HT1080 (cell line): Measurements from ENCODE around the gene SNX3. TPM values are rescaled to one million over a fixed set of nuclear protein-coding genes. Genes with fewer than 3 reads are reported as not detected.
"Not testable (repeated sequence)": the region's sequence is repeated elsewhere in the genome, so short reads cannot be mapped to it uniquely, and the experiment has no call there.

Experiments
- DNase-seq: peaks from one replicate; pipeline ENCODE4 v3.0.0-alpha.2; 2015; ENCODE audit warnings: low read depth
- total RNA-seq: library from RNA; depleted of rRNA; stranded (reverse); fragments of >200 nt; shearing (Covaris generic); gene quantifications from 2 replicates; pipeline ENCODE4 v1.2.3, GENCODE V29; 2014

SNX3 gene
- total RNA-seq, 1 experiment from 2014 or later, result 149 TPM

DNA sequence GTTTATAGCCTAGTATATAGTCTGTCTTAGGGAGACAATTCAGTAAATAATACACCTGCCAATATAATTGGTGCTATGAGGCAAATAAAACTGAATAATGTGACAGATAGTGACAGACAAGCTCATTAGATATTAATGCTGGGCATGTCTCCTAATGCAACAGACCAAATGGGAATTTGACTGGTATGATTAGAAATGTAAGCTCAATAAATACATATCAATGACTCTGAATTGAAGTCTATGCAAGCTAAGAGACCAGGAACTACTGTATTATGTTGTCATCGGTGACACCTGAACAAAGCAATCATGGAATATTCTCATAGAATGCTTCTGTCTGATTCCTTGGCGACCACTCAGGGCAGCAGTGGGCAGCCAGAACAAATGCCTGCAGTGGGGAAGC lies 2.5 kb upstream of the SNX3 start:
- no peak for DNase-seq

DNA sequence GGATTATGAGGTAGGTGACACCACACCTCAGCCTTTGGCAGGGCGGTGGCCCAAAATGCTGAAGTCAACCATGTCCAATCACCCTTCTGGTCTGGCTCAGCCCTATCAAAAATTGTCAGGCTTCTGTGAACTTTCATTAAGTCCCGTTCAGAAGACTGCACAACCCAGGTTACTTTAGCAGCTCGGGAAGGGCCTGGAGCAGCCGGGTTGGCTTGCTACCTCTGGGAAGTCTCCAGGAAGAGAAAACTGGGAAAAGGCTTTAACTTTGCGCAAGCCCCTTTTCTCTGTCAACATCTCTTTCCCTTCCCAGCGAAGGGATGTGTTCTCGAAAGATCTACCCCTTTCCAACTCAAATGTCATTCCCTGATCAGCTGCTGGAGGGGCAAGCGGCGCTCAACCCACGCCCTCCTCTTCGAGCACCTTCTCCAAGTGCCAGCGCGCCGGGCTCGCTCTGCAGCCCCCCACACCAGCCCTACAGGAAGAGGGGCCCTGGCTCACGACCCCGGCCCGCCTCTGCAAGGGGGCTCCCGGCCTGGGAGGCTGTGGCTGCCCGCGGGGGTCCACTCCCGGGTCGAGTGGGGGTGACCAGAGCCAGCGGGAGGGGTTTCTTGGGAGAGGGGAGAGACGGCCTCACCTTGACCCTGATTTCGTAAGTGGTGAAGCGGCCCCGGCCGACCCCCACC lies 573 bp downstream of the SNX3 start:
- peak; percentile 35 for DNase-seq

DNA sequence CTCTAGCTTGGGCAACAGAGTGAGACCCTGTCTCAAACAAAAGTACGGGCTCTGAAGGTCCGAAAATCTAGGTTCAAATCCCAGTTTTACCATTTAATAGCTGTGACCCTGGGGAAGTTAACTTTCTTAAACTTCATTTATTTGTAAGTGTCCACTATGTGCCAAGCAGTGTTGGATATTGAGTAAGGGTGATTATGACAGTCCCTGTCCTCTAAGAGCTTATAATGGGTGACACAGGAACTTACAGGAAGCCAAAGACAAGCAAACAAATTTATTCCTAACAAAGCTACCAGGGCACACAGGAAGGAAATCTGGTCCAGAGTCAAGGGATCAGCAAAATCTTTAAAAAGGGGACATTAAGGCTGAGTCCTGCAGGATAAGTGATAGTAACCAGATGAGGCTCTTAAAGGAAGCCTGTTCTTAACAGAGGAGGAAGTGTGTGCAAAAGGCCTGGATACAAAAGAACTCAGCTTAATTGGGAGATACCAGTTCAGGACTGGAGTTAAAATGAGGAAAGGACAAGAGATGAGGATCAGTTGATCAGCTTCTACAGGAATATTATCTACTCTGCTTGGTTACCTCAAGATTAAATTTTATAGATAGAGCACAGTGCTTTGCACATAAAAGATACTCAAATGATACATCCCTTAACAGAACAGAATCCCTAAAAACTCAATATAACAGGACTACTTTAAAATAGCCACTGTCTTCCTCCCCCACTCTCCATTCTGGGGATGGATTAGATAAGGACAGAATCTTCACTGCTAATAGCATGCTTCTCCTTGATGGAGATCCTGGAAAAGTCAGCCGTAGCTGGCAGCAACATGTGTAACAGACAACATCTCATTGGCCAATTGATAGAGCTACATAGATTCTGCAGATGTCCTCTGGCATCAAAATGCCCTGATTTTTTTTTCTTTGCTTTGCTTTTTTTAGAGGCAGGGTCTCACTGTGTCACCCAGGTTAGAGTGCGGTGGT lies 6.1 kb downstream of the SNX3 start:
- DNase-seq, result no peak

DNA sequence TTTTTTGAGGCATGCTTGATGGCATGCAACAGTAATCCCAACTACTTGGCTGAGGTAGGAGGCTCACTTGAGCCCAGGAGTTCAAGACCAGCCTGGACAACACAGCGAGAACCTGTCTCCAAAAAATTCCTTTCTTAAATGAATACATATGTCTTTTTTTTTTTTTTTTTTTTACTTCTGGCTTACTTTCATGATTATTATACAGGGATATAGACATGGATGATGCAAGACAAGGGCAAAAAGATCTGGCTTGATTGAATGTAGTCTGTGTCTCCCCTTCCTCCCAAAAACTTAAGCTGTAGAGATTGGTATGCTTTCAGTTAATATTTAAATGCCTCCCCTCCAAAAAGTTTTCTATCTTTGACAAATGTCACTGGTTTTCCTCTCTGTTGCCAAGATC lies 7.6 kb downstream of the SNX3 start:
- DNase-seq, result no peak

DNA sequence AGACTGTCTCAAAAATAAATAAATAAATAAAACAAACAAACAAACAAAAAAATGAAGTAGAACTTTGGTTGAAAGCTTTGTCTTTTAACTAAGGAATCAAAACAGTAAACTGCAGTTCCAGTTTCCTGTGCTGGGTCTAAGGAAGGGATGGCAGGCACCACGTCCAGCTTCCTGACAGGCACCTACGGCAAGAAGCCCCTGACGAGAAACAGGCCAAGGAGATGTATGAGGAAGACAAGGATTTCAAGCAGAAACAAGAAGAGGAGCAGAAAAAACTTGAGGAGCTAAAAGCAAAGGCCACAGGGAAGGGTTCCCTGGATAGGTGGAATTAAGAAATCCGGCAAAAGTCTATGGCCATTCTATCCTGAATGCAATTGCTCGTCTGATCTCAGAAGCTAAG lies 8.8 kb downstream of the SNX3 start:
- no peak for DNase-seq

DNA sequence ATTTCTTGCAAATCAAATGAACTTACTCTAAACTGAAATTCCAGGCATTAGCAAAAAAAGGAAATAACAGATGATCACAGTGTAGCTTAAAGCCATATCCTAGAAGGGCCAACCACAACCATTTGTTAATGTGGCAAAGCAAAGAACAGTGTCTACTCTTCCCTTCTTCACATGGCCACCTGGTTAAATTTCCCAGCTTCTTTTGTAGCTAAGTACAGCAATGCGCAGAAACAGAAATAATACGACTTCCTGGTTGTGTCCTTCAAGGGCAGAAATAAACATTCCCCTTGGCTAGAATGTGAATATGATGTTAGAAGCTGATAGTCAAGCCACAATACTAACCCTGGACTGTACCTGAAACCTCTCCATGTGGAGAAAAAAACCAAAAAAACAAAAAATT lies 9.6 kb downstream of the SNX3 start:
- no peak for DNase-seq

DNA sequence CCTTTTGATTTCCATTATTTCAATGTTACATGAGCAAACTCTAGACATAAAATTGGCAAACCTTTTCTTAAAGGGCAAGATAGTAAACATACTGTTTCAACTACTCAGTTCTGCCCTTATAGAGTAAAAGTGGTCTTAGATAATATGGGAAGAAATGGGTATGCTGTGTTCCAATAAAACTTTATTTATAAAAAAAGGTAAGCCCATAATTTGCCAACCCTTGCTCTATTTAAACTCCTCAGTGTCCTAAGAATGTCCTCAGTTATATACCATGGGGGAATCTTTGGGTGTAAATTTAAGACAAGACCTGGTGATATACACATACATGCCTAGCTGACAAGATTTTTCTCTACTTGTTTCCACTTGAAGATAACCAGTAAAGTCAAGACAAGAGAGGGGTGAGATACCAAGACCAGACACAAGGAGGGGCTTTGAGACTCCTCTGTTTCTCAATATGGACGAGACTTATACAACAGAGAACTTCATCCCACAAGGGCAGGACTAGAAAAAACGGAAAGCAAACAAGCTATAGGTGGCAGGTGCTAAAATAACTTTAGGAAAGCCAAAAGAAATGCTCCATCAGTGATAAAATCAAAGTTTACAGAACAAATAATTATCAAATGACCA lies 10.5 kb downstream of the SNX3 start:
- DNase-seq, result peak; percentile 16

DNA sequence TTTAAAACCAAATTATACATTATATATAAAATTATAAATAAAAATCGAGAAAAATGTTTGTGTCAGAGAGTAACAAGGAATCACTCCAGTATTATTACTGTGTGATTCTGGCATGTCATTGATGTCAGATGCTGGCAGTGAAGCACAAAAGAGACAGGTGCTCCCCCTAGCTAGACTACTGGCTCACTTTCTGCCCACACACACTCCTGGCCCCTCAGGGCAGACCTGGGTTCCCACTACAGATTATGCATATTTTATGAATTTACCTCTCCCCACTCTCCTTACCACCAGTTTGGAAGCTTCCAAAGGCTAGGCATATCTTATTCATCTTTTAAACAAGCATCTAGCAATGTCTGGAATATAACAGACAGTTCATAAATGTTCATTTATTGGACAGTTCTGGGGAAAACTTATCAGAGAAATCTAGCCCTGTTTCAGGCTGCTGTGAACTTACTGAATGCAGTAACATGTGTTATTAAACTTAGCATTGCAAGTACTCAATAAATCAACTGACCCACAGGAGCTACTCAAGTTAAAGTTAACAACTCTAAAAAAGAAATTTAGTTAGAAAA lies 12.8 kb downstream of the SNX3 start:
- no peak for DNase-seq

DNA sequence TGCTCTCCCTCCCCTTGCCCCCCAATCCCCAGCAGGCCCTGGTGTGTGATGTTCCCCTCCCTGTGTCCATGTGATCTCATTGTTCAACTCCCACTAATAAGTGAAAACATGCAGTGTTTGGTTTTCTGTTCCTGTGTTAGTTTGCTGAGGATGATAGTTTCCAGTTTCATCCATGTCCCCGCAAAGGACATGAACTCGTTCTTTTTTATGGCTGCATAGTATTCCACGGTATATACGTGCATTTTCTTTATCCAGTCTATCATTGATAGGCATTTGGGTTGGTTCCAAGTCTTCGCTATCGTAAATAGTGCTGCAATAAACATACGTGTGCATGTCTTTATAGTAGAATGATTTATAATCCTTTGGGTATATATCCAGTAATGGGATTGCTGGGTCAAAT lies 15.7 kb downstream of the SNX3 start:
- DNase-seq, result not testable (repeated sequence)

DNA sequence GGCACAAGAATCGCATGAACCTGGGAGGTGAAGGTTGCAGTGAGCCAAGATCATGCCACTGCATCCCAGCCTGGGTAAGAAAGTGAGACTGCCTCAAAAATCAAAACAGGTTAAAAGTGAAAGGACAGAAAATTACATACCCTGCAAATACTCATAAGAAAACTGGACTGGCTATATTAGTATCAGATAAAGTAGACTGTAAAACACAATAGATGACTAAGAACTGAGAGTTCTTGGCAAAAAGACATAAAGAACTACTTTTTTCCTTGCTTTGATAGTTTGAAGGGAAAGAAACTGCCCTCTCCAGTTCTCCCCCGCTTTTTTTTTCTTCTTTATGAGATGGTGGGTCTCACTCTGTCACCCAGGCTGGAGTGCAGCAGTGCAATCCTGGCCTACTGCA lies 17.0 kb downstream of the SNX3 start:
- no peak for DNase-seq

DNA sequence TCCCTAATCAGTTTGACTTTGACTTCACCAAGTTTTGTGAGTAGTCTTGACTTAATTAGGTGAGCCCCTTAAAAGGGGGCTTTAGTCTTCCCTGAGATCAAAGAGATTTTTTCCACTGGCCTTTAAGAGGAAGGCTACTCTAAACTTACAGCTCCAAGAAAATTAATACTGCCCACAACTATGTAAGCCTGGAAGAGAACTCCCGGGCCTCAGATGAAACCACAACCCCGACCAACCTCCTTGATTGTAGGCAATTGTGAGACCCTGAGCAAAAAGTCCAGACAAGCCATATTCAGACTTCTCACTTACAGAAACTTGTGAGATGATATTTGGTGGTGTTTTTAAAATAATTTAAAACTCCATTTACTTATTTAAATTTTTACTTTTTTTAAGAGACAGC lies 18.1 kb downstream of the SNX3 start:
- no peak for DNase-seq

DNA sequence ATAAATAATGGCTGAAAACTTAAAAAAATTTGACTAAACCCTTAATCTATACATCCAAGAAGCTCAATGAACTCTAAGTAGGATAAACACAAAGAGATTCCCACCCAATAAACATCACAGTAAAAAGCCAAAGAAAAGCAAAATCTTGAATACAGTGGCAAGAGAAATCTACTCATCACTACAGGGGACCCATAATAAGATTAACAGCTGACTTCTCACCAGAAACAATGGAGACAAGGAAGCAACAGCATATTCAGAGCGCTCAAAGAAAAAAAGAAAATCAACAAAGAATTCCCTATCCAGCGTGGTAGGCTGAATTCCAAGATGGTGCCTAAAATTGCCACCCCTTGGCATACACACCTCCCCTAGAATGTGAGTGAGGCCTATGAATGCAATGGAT lies 18.6 kb downstream of the SNX3 start:
- no peak for DNase-seq

DNA sequence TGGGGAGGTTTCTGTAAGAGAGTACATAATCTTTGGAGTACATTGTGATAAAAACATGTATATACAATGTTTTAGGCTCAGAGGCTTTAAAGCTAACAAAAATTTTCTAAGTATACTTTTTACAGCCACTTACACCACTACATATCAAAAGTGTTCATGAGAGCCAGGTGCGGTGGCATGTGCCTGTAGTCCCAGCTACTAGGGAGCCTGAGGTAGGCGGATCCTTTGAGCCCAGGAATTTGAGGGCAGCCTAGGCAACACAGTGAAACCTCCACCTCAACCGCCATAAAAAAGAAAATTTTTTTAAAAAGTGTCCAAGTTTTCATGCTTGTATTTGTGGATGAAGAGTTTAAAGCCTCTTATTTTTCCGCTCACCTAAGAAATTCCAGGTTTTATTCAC lies 22.5 kb downstream of the SNX3 start:
- DNase-seq, result no peak

DNA sequence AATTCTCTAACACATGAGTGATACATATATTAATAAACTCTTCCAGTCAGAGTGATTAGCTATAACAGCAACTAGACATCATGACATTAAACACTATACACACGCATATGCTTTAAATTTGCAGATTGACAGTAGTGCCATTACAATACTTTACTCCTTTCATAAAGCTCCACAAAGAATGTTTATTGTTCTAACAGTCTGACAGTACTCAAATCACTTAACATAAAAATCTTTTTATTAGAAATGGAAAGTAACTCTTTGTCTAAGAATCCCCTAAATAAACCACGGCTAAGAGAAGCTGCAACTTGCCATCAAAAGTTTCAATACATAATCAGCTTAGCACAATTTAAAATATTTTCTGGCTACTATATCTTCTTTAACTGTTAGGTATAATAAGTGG lies 24.0 kb downstream of the SNX3 start:
- DNase-seq, result no peak

DNA sequence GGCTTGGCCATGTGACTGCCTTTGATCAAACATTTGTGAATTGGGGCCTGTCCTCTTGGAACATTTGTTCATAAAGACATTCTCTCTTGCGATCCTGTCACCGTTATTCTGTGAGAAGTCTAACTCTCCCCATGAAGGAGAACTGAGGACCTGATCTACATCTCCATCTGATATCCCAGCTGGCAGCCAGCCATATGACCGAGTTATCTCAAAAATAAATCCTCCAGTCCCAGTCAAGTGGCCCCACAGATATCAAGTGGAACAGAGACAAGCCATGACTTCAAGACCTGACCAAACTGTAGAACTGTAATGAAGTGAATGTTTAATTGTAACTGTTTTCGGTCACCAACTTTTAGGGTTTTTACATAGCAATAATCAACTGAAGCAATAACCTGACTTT lies 25.7 kb downstream of the SNX3 start:
- DNase-seq, result no peak

DNA sequence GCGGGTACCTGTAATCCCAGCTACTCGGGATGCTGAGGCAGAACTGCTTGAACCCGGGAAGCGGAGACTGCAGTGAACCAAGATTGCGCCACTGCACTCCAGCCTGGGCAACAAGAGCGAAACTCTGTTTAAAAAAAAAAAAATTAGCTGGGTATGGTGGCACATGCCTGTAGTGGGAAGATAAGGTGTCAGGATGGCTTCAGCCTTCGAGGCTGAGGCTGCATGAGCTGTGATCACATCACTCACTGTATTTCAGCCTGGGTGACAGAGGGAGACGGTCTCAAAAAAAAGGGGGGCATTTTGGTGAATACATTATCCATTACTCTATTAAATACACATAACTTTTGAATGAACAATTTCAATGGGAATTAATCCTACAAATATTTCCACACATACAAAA lies 32.4 kb downstream of the SNX3 start:
- no peak for DNase-seq

DNA sequence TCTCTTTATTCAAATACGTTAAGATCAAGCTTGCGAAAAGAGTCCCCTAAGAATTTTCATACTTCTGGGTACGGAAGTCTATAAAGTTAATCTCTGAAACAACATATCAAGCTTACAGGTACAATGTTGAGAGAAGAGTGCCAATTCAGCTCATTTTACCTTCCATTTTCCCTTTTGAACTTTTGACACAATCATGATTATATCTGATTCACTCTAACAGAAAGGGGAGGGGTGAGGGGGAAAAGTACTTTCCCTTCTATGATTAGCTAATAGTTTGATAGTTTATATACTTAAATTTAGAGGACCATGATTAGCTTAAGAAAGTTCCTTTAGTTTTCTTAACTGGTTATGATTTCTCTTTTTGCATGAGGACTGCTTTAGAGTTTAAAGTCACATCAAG lies 33.5 kb downstream of the SNX3 start:
- DNase-seq, result no peak

DNA sequence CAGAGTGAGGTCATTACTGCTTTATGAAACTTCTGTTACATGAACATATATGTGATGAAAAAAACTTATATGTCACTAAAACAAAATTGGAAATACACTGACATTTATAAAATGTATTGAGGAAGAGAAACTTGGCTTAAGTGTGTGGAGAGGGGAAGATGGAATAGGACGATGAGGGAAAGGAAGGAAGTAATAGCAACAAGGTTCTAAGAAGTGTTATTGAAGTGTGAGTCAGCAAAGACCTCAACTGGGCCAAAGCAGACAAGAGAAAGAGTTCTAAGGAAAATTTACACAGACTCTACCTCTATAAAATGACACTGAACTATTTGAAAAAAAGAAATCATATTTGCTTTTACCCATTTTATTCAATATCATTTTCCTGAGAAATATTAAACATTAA lies 38.3 kb downstream of the SNX3 start:
- DNase-seq, result peak; percentile 41

DNA sequence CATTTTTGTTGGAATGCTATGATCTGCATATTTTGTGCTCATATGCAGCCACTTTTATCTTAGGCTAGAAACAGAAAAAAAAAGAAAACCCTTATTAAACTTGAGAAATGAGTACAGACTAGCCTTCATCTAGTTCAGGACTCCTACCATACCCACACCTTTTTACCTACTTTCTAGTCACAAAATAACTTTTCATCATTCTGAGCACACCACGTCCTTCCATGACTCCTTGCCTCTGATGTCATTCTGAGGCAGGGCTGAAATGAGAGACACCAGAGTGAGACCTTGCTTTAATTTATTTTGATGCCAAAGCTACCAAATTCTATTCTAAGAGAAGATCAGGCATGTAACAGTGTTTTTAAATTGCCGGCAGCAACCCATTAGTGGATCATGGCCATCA lies 38.8 kb downstream of the SNX3 start:
- DNase-seq, result no peak

DNA sequence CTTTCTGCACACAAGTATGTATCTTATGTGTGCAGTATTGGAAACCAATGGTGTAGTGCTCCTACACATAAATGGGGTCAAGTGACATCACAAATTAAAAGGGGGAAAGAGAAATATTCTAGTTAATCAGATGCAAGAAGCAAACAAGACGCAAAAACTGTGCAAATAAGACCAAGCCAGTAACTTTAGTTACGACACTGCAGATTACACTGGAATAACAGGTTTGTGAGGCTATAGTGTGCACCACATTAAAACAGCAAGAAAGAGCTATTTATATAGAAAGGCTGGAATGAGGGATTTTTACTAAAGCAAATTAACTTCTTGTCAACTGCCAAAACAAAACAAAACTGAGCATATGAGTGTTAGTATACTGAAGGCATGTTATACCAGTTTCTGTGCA lies 49.2 kb downstream of the SNX3 start:
- DNase-seq, result no peak

DNA sequence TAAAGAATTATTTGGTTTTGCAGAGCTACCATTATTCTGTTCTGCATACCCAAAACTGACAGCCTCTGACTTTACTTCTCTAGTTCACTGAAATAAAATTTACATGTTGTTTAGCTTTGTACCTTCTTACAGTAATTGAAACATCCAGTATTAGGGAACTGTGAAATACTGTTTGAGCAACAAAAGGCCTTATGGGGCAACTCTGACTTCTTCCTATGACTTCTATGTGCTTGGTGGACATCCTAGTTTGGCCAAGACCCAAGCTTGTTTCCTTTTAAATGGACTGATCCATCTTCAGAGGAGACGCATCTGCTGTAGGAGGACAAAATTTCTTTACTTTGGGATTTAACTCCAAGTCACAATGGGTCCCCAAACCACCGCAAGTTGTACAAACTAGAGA lies 50.3 kb downstream of the SNX3 start:
- no peak for DNase-seq

DNA sequence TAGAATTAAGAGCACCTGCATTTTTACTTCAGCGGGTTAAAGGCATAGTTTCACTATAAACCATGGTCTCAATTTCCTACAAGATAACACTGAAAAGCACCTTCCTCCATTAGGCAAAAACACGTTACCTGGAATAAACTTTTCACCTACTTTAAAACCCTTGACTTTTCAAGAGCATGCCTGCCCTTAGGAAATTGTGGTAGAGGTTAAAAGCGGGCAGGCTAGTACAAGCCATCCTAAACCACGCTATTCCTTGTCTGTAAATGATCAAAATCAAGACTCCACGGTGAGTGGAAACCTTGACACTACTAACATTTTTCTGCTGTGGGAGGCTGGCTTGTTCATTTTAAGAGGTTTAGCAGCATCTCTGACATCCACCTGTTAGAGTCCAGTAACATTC lies 51.1 kb downstream of the SNX3 start:
- no peak for DNase-seq
